ENCODE results near the gene GGCT.
A peak's percentile ranks its signal among the peaks of the same experiment; 100 is the strongest.
"Not testable (repeated sequence)": the region's sequence is repeated elsewhere in the genome, so short reads cannot be mapped to it uniquely, and the experiment has no call there.

Gene GGCT

GRCh38 chr7:30504301-30505173 is at the start of gene GGCT:
GGCT (minus strand) TSS chr7:30504829; CDS start chr7:30504709, 120 bp downstream.
- peak; percentile 99 for DNase-seq

- DNase-seq, result no peak
These were observed 48.9 kb upstream of the GGCT start for GRCh38 chr7:30553546-30553945.

- DNase-seq, result no peak
These were observed 48.5 kb upstream of the GGCT start for GRCh38 chr7:30553141-30553540.

GRCh38 chr7:30552330-30552729 is 47.7 kb upstream of the GGCT start:
- no peak for DNase-seq

GRCh38 chr7:30549931-30550493 is 45.4 kb upstream of the GGCT start:
- DNase-seq, result no peak

GRCh38 chr7:30548845-30549244 is 44.2 kb upstream of the GGCT start:
- DNase-seq, result peak; percentile 59

GRCh38 chr7:30546596-30546995 is 42.0 kb upstream of the GGCT start:
- no peak for DNase-seq

- no peak for DNase-seq
These were observed 41.3 kb upstream of the GGCT start for GRCh38 chr7:30545791-30546555.

GRCh38 chr7:30543813-30544525 is 39.3 kb upstream of the GGCT start:
- DNase-seq, result no peak

- DNase-seq, result not testable (repeated sequence)
These were observed 38.5 kb upstream of the GGCT start for GRCh38 chr7:30543115-30543514.

GRCh38 chr7:30533886-30534285 is 29.3 kb upstream of the GGCT start:
- no peak for DNase-seq

- DNase-seq, result no peak
These were observed 26.7 kb upstream of the GGCT start for GRCh38 chr7:30531286-30531685.

GRCh38 chr7:30530373-30530772 is 25.7 kb upstream of the GGCT start:
- no peak for DNase-seq

GRCh38 chr7:30528779-30529178 is 24.1 kb upstream of the GGCT start:
- no peak for DNase-seq

GRCh38 chr7:30527297-30527696 is 22.7 kb upstream of the GGCT start:
- not testable (repeated sequence) for DNase-seq

GRCh38 chr7:30526163-30526562 is 21.5 kb upstream of the GGCT start:
- DNase-seq, result no peak

GRCh38 chr7:30525429-30525828 is 20.8 kb upstream of the GGCT start:
- DNase-seq, result no peak

GRCh38 chr7:30524545-30524944 is 19.9 kb upstream of the GGCT start:
- no peak for DNase-seq

- no peak for DNase-seq
These were observed 18.8 kb upstream of the GGCT start for GRCh38 chr7:30523466-30523865.

GRCh38 chr7:30522159-30522558 is 17.5 kb upstream of the GGCT start:
- DNase-seq, result no peak

- DNase-seq, result no peak
These were observed 16.9 kb upstream of the GGCT start for GRCh38 chr7:30521532-30521931.

GRCh38 chr7:30519122-30519521 is 14.5 kb upstream of the GGCT start:
- DNase-seq, result no peak

GRCh38 chr7:30515761-30516160 is 11.1 kb upstream of the GGCT start:
- DNase-seq, result no peak
